Endothelial cell of umbilical vein (primary cell): ENCODE data around the gene HTR3C. TPM values are rescaled to one million over a fixed set of nuclear protein-coding genes. Genes with fewer than 3 reads are reported as not detected.

Experiments used
- BruUV-seq: library from RNA; stranded (reverse); fragments of 400-500 nt; replicated peaks from 2 replicates; lab custom pipeline; 2021; lab: Mats Ljungman, UMichigan
- CTCF ChIA-PET: fragments of 300-600, 350-600 bp; sonication (Branson Sonifier 250); formaldehyde crosslinking; loops from one replicate; lab custom pipeline; 2021; ENCODE audit warnings: antibody characterized with exemption, inconsistent platforms; lab: Charles Lee
- POLR2A ChIA-PET: fragments of 300-600, 350-600 bp; sonication (Branson Sonifier 250); formaldehyde crosslinking; loops from one replicate; lab custom pipeline; 2021; ENCODE audit warnings: antibody characterized with exemption, inconsistent platforms; lab: Charles Lee
- DNase-seq: peaks from one replicate; pipeline ENCODE4 v3.0.0-alpha.2; 2011; ENCODE audit warnings: low read depth, low spot score
- FAIRE-seq: peaks from 2 replicates; lab custom pipeline; 2011; peaks lifted over from hg19 to GRCh38; lab: Jason Lieb, UNC
- H2AFZ ChIP-seq: 2 replicates; pipeline ENCODE4 v1.6.0; 2012; ENCODE audit warnings: low read depth, low read length, control low read depth, inconsistent platforms
- H3K27ac ChIP-seq: 2 replicates; pipeline ENCODE4 v1.5.1; 2011; ENCODE audit warnings: low read depth, mild to moderate bottlenecking, control low read depth, low read length, moderate library complexity; ENCODE audit not compliant: insufficient read depth
- H3K27me3 ChIP-seq, 2 experiments: 2 replicates each; pipeline versions ENCODE4 v1.6.0 to v1.6.1; 2011; ENCODE audit warnings: low read length in 2 of 2, mixed read lengths in 1 of 2; ENCODE audit not compliant: control insufficient read depth in 2 of 2, insufficient read depth in 2 of 2
- H3K36me3 ChIP-seq, 2 experiments: 2 replicates in 1 of 2; 3 replicates in 1 of 2; pipeline ENCODE4 v1.5.1; 2011; ENCODE audit warnings: low read length in 2 of 2, mild to moderate bottlenecking in 1 of 2, moderate library complexity in 1 of 2; ENCODE audit not compliant: control insufficient read depth in 2 of 2, insufficient read depth in 2 of 2; ENCODE audit errors: extremely low read depth in 1 of 2
- H3K4me1 ChIP-seq: 3 replicates; pipeline ENCODE4 v1.5.1; 2011; ENCODE audit warnings: mild to moderate bottlenecking, low read length; ENCODE audit not compliant: control insufficient read depth, insufficient read depth; ENCODE audit errors: extremely low read depth
- H3K4me2 ChIP-seq: 2 replicates; pipeline ENCODE4 v1.6.1; 2011; ENCODE audit warnings: low read length, control low read depth, mixed read lengths; ENCODE audit not compliant: insufficient read depth
- H3K4me3 ChIP-seq, 3 experiments: fragments of 200-600 bp in 1 of 3; sonication (generic), shearing (Covaris generic) in 1 of 3; replicated peaks in 1 of 3; 2 replicates each; pipeline ENCODE4 v1.5.1; 2011 to 2016; ENCODE audit warnings: control low read depth in 3 of 3, low read length in 3 of 3, mild to moderate bottlenecking in 2 of 3, inconsistent platforms in 1 of 3, low read depth in 1 of 3, moderate library complexity in 1 of 3; ENCODE audit not compliant: insufficient read depth in 1 of 3
- H3K79me2 ChIP-seq: 2 replicates; pipeline ENCODE4 v1.6.0; 2012; ENCODE audit warnings: low read length, inconsistent platforms; ENCODE audit not compliant: control insufficient read depth, insufficient read depth
- H3K9ac ChIP-seq: replicated peaks from 2 replicates; pipeline ENCODE3; 2011; ENCODE audit warnings: low read length, control low read depth; ENCODE audit not compliant: insufficient read depth; ENCODE audit errors: extremely low read depth
- H3K9me1 ChIP-seq: replicated peaks from 3 replicates; pipeline ENCODE4 v1.6.0; 2011; ENCODE audit warnings: mild to moderate bottlenecking, low read length; ENCODE audit not compliant: control insufficient read depth, insufficient read depth; ENCODE audit errors: extremely low read depth
- H3K9me3 ChIP-seq: replicated peaks from 2 replicates; pipeline ENCODE4 v1.5.1; 2012; ENCODE audit warnings: low read length, inconsistent platforms; ENCODE audit not compliant: control insufficient read depth, insufficient read depth
- H4K20me1 ChIP-seq: replicated peaks from 2 replicates; pipeline ENCODE3; 2011; ENCODE audit warnings: mild to moderate bottlenecking, low read length; ENCODE audit not compliant: control insufficient read depth, insufficient read depth; ENCODE audit errors: extremely low read depth
- EZH2 ChIP-seq: IDR thresholded peaks from 2 replicates; pipeline ENCODE4 v1.6.1; 2012; ENCODE audit warnings: borderline replicate concordance, low read depth, mild to moderate bottlenecking, moderate library complexity, low read length, inconsistent platforms; ENCODE audit not compliant: severe bottlenecking
- FOS ChIP-seq: IDR thresholded peaks from 2 replicates; pipeline ENCODE4 v1.6.1; 2011; ENCODE audit warnings: mild to moderate bottlenecking, low read length, moderate library complexity, borderline replicate concordance; ENCODE audit not compliant: insufficient read depth
- GATA2 ChIP-seq: IDR thresholded peaks from 2 replicates; pipeline ENCODE4 v1.7.0; 2011; ENCODE audit warnings: low read depth, mild to moderate bottlenecking, moderate library complexity, mixed read lengths, low read length; ENCODE audit not compliant: insufficient read length, insufficient read depth
- JUN ChIP-seq: IDR thresholded peaks from 2 replicates; pipeline ENCODE4 v1.6.1; 2011; ENCODE audit warnings: borderline replicate concordance, low read depth; ENCODE audit not compliant: insufficient read length, insufficient read depth
- MYC ChIP-seq: IDR thresholded peaks from one replicate; pipeline ENCODE4 v1.6.1; 2011; ENCODE audit warnings: mild to moderate bottlenecking, low read depth, low read length
- POLR2A ChIP-seq: IDR thresholded peaks from 2 replicates; pipeline ENCODE4 v1.6.1; 2012; ENCODE audit warnings: low read depth, mild to moderate bottlenecking, control low read depth, low read length
- POLR2AphosphoS5 ChIP-seq: IDR thresholded peaks from 2 replicates; pipeline ENCODE4 v1.6.1; 2012; ENCODE audit warnings: low read depth, mild to moderate bottlenecking, control low read depth, low read length, moderate library complexity; ENCODE audit not compliant: insufficient read depth
- dilution Hi-C: fragments of 300-500 bp; cut with MboI; formaldehyde crosslinking; loops from one replicate; pipeline ENCODE4 v1.15.0; 2019; ENCODE audit warnings: low sequenced_read_pairs; ENCODE audit not compliant: extremely low pct_ligation_motif_present
- intact Hi-C: fragments of 100-400 bp; cut with micrococcal nuclease; formaldehyde crosslinking; loops from one replicate; pipeline ENCODE4 v1.10.0; 2022
- polyA plus RNA-seq, 4 experiments: library from polyadenylated mRNA; depleted of rRNA in 3 of 4; stranded (reverse) in 3 of 4; unstranded in 1 of 4; fragments of >200 nt; gene quantifications; 2 replicates each; pipeline versions ENCODE4 v1.2.1 to v1.2.3, GENCODE V29; 2011 to 2012; ENCODE audit warnings: missing spikeins in 1 of 4
- total RNA-seq: library from RNA; stranded (reverse); gene quantifications from 2 replicates; pipeline ENCODE4 v1.2.3, GENCODE V29; 2021
- TF ChIP-seq, protein P1 (sequence below), 2 donors: IDR thresholded peaks; 1 replicate in 1 of 2; 2 replicates in 1 of 2; pipeline ENCODE4 v1.5.1; 2011; ENCODE audit warnings: low read length in 2 of 2, mild to moderate bottlenecking in 2 of 2, moderate library complexity in 2 of 2, control low read depth in 1 of 2, inconsistent platforms in 1 of 2, low read depth in 1 of 2; ENCODE audit not compliant: insufficient read depth in 1 of 2; ENCODE audit errors: extremely low read depth in 1 of 2
- TF ChIP-seq, protein P2 (sequence below): IDR thresholded peaks from 2 replicates; pipeline ENCODE4 v1.6.1; 2011; ENCODE audit not compliant: insufficient read depth, insufficient read length

Gene HTR3C
- total and polyA plus RNA-seq, 2 donors (not counting 3 experiments of a cell fraction or from before 2014, with no cell fraction given): not detected

DNA sequence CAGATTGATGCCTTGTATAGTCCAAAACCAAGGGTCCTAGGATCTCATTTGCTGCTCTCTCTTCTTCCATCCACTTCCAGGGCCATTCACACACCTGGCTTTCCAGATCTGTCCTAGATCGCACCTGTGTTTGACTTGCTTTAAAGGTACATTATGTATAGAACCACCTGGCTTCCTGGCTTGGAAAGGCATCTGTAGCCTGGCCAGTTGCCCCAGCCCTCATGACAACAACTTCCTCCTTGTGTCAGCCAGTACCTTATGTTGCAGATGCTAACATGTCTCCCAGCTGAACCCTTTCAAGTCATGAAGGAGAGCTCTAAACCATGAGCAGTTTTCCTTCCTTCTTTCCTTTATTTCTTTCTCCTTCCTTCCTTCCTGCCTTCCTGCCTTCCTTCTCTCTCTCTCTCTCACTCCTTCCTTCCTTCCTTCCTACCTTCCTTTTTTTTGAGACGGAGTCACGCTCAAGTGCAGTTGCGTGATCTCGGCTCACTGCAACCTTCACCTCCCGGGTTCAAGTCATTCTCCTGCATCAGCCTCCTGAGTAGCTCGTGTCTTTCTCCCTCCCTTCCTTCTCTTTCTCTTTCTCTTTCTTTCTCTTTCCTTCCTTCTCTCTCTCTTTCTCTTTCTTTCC is 2.5 kb upstream of the HTR3C start:
- no TSS peak for BruUV-seq
- ChIA-PET POLR2A (interaction anchor here (0.6 kb wide), 1 partner anchor 171 kb away, joined by 3 read pairs; no protein-coding TSS in a partner anchor), CTCF (no interaction called here)

DNA sequence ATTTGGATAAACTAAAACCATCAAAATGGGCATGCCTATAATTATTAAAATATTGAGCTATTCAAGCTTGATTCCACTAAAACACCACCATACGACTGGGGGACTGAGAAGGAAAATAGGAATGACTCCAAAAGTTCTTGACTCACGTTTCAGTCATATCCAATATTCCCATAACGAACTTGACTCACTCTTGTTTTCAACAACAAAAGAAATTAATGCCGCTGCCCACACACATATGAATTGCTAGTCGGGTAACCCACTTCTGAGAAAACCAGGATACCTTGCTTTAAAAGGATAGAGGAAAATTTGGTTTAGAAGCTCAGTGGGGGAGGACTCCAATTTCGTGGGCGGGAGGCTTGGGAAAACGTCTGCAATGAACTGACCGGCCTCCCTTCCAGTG is 5.2 kb downstream of the HTR3C start:
- Histone ChIP-seq H3K36me3 (no peaks in the 10 kb centered on the region), H3K9me3 (no peaks in the 10 kb centered on the region), H3K4me3 (no peak overlapping the region), H3K9me1 (no peaks in the 10 kb centered on the region), H3K4me2 (no peak overlapping the region), H3K27ac (no peak overlapping the region), H4K20me1 (no peaks in the 10 kb centered on the region), H3K4me1 (no peaks in the 10 kb centered on the region), H3K79me2 (no peaks in the 10 kb centered on the region), H3K27me3 (peaks cover 3 to 5% of the 10 kb centered on the region in 2 experiments), H3K9ac (no peak overlapping the region), H2AFZ (no peak overlapping the region)
- CTCF ChIA-PET: interaction anchor here (1.3 kb wide), 1 partner anchor 9 kb away, joined by 3 read pairs; no protein-coding TSS in a partner anchor
- dilution Hi-C loops (no loop called here), intact Hi-C loops (no loop called here)
- FAIRE-seq: no peak
- POLR2A ChIA-PET: no interaction called here
- DNase-seq: no peak
- TF ChIP-seq, protein P1, sequence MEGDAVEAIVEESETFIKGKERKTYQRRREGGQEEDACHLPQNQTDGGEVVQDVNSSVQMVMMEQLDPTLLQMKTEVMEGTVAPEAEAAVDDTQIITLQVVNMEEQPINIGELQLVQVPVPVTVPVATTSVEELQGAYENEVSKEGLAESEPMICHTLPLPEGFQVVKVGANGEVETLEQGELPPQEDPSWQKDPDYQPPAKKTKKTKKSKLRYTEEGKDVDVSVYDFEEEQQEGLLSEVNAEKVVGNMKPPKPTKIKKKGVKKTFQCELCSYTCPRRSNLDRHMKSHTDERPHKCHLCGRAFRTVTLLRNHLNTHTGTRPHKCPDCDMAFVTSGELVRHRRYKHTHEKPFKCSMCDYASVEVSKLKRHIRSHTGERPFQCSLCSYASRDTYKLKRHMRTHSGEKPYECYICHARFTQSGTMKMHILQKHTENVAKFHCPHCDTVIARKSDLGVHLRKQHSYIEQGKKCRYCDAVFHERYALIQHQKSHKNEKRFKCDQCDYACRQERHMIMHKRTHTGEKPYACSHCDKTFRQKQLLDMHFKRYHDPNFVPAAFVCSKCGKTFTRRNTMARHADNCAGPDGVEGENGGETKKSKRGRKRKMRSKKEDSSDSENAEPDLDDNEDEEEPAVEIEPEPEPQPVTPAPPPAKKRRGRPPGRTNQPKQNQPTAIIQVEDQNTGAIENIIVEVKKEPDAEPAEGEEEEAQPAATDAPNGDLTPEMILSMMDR (IDR thresholded peaks at IDR 0.05; ENCODE audit: extremely low read depth in 1 of 2, insufficient read depth in 1 of 2, low read depth in 1 of 2, low read length in 2 of 2): no peak
- no peak for TF ChIP-seq EZH2
- TF ChIP-seq JUN: no peak
- TF ChIP-seq, protein P2, sequence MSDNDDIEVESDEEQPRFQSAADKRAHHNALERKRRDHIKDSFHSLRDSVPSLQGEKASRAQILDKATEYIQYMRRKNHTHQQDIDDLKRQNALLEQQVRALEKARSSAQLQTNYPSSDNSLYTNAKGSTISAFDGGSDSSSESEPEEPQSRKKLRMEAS: no peak
- TF ChIP-seq POLR2A: no peak
- TF ChIP-seq FOS: no peak
- no peak for TF ChIP-seq GATA2
- no peak for TF ChIP-seq POLR2AphosphoS5
- no peak for TF ChIP-seq MYC
- BruUV-seq: no TSS peak

More for the DNA sequence above, 2.5 kb upstream of the HTR3C start:
- H3K27me3 ChIP-seq: peaks cover 0 to 7% of the 10 kb centered on the region in 2 experiments
- H3K4me1 ChIP-seq: no peaks in the 10 kb centered on the region
- no peak overlapping the region for H3K4me2 ChIP-seq
- H3K9ac ChIP-seq: no peak overlapping the region
- dilution Hi-C loops: no loop called here
- intact Hi-C loops: no loop called here
- no peak overlapping the region for H3K4me3 ChIP-seq
- DNase-seq (no peak), FAIRE-seq (no peak)
- H3K27ac ChIP-seq: no peak overlapping the region
- H3K36me3 ChIP-seq: no peaks in the 10 kb centered on the region
- H3K79me2 ChIP-seq: no peaks in the 10 kb centered on the region
- TF ChIP-seq POLR2AphosphoS5: no peak
- TF ChIP-seq, protein P2: no peak
- TF ChIP-seq GATA2: no peak
- no peak for TF ChIP-seq JUN
- no peak for TF ChIP-seq MYC
- no peaks in the 10 kb centered on the region for H4K20me1 ChIP-seq
- H2AFZ ChIP-seq: no peak overlapping the region
- no peaks in the 10 kb centered on the region for H3K9me3 ChIP-seq
- H3K9me1 ChIP-seq: no peaks in the 10 kb centered on the region
